GM18498 (cell line): ENCODE results near the gene RELB.
"Not testable (repeated sequence)": the region's sequence is repeated elsewhere in the genome, so short reads cannot be mapped to it uniquely, and the experiment has no call there.

Source experiments
- ATAC-seq: cut with Tn5 transposase; IDR thresholded peaks from one replicate; pipeline ENCODE4 v1.9.1; 2021; ENCODE audit warnings: mild to moderate bottlenecking, moderate library complexity; ENCODE audit not compliant: unreplicated experiment

The RELB gene

GRCh38 chr19:44985445-44985844 lies 15.8 kb upstream of the RELB start:
- no peak for ATAC-seq

- ATAC-seq = no peak
These were observed 14.9 kb upstream of the RELB start for GRCh38 chr19:44986389-44986788.

- ATAC-seq = no peak
These were observed 14.1 kb upstream of the RELB start for GRCh38 chr19:44987148-44987675.

GRCh38 chr19:44988273-44988672 lies 13.0 kb upstream of the RELB start:
- no peak for ATAC-seq

- ATAC-seq = no peak
These were observed 12.2 kb upstream of the RELB start for GRCh38 chr19:44988896-44989556.

- ATAC-seq = no peak
These were observed 10.8 kb upstream of the RELB start for GRCh38 chr19:44990459-44990858.

GRCh38 chr19:44990966-44991365 lies 10.3 kb upstream of the RELB start:
- no peak for ATAC-seq

GRCh38 chr19:44992336-44993163 lies 8.7 kb upstream of the RELB start:
- ATAC-seq = no peak

- no peak for ATAC-seq
These were observed 7.7 kb upstream of the RELB start for GRCh38 chr19:44993526-44993925.

- no peak for ATAC-seq
These were observed 7.2 kb upstream of the RELB start for GRCh38 chr19:44993926-44994537.

GRCh38 chr19:44998025-44998424 lies 3.2 kb upstream of the RELB start:
- no peak for ATAC-seq

- ATAC-seq = not testable (repeated sequence)
These were observed 1.9 kb upstream of the RELB start for GRCh38 chr19:44999131-44999925.

GRCh38 chr19:45000665-45001064 lies 599 bp upstream of the RELB start:
- not testable (repeated sequence) for ATAC-seq

- ATAC-seq = no peak
These were observed 2.2 kb downstream of the RELB start for GRCh38 chr19:45003485-45003884.

GRCh38 chr19:45005787-45006186 lies 4.5 kb downstream of the RELB start:
- no peak for ATAC-seq

GRCh38 chr19:45008552-45008951 lies 7.3 kb downstream of the RELB start:
- ATAC-seq = no peak

- no peak for ATAC-seq
These were observed 8.5 kb downstream of the RELB start for GRCh38 chr19:45009625-45010255.

- no peak for ATAC-seq
These were observed 9.0 kb downstream of the RELB start for GRCh38 chr19:45010306-45010705.

- ATAC-seq = no peak
These were observed 10.7 kb downstream of the RELB start for GRCh38 chr19:45011959-45012358.
